Measurements from ENCODE around the gene KANK3. TPM values are rescaled to one million over a fixed set of nuclear protein-coding genes. Genes with fewer than 3 reads are reported as not detected.
"Not testable (repeated sequence)": the region's sequence is repeated elsewhere in the genome, so short reads cannot be mapped to it uniquely, and the experiment has no call there.

Gene KANK3
- total RNA-seq, 3 donors from 2014 or later (not counting 1 experiment from before 2014, with no cell fraction given) = 5.7 to 16.9 (median 8.4) TPM

DNA sequence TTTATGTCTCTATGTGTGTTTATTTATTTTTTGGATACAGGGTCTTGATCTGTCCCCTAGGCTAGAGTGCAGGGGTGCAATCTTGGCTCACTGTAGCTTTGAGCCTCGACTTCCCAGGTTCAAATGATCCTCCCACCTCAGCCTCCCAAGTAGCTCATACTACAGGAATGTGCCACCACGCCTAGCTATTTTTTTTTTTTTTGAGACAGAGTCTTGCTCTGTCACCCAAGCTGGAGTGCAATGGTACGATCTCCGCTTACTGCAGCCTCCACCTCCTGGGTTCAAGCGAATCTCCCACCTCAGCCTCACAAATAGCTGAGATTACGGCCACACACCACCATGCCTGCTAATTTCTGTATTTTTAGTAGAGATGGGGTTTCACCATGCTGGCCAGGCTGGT, 15.9 kb upstream of the KANK3 start:
- H3K9me3 ChIP-seq (ENCODE audit: control insufficient read depth, insufficient read depth, low read length) = no peaks in the 10 kb centered on the region
- peaks cover 7 to 10% of the 10 kb centered on the region in 2 donors for H3K4me1 Mint-ChIP-seq
- intact Hi-C loops (cut with micrococcal nuclease) = no loop called here
- DNase-seq (no peak), ATAC-seq (no peak)
- H3K27me3 Mint-ChIP-seq (ENCODE audit: low read depth in 2 of 2) = peaks cover 0 to 8% of the 10 kb centered on the region in 2 donors
- H3K27ac ChIP-seq (ENCODE audit: low read length) = no peak overlapping the region
- H3K4me1 ChIP-seq (ENCODE audit: control insufficient read depth, insufficient read depth, low read length) = peaks cover 17% of the 10 kb centered on the region
- H3K27me3 ChIP-seq (ENCODE audit: control insufficient read depth, insufficient read depth, low read length) = no peaks in the 10 kb centered on the region
- 89% methylated on average over 6 of the region's 6 CpGs for WGBS (ENCODE audit: insufficient coverage)
- H3K36me3 Mint-ChIP-seq = no peaks in the 10 kb centered on the region
- H3K36me3 ChIP-seq (ENCODE audit: control insufficient read depth, insufficient read depth, low read length) = no peaks in the 10 kb centered on the region
- H3K27ac Mint-ChIP-seq = no peak overlapping the region
- H3K4me3 ChIP-seq (ENCODE audit: low read length) = no peak overlapping the region
- H3K9me3 Mint-ChIP-seq = no peaks in the 10 kb centered on the region
- no peak overlapping the region for H3K4me3 Mint-ChIP-seq
- TF ChIP-seq CTCF (IDR thresholded peaks at IDR 0.05) = no peak

- Histone ChIP-seq H3K27me3 (ENCODE audit: control insufficient read depth, insufficient read depth, low read length) (peaks cover 5% of the 10 kb centered on the region), H3K4me3 (ENCODE audit: low read length) (no peak overlapping the region), H3K36me3 (ENCODE audit: control insufficient read depth, insufficient read depth, low read length) (no peaks in the 10 kb centered on the region), H3K4me1 (ENCODE audit: control insufficient read depth, insufficient read depth, low read length) (peaks cover 9% of the 10 kb centered on the region), H3K9me3 (ENCODE audit: control insufficient read depth, insufficient read depth, low read length) (no peaks in the 10 kb centered on the region), H3K27ac (ENCODE audit: low read length) (no peak overlapping the region)
- intact Hi-C loops (cut with micrococcal nuclease) = no loop called here
- 77% methylated on average over 4 of the region's 4 CpGs for WGBS (ENCODE audit: insufficient coverage)
- Mint-ChIP-seq H3K4me1 (peaks cover 4 to 5% of the 10 kb centered on the region in 2 donors), H3K4me3 (no peak overlapping the region), H3K36me3 (no peaks in the 10 kb centered on the region), H3K27ac (no peak overlapping the region), H3K27me3 (ENCODE audit: low read depth in 2 of 2) (peaks cover 0 to 10% of the 10 kb centered on the region in 2 donors), H3K9me3 (no peaks in the 10 kb centered on the region)
- DNase-seq (no peak), ATAC-seq (no peak)
- TF ChIP-seq CTCF (IDR thresholded peaks at IDR 0.05) = no peak
Observed at GRCh38 chr19:8357007-8357521, 14.0 kb upstream of the KANK3 start.

DNA sequence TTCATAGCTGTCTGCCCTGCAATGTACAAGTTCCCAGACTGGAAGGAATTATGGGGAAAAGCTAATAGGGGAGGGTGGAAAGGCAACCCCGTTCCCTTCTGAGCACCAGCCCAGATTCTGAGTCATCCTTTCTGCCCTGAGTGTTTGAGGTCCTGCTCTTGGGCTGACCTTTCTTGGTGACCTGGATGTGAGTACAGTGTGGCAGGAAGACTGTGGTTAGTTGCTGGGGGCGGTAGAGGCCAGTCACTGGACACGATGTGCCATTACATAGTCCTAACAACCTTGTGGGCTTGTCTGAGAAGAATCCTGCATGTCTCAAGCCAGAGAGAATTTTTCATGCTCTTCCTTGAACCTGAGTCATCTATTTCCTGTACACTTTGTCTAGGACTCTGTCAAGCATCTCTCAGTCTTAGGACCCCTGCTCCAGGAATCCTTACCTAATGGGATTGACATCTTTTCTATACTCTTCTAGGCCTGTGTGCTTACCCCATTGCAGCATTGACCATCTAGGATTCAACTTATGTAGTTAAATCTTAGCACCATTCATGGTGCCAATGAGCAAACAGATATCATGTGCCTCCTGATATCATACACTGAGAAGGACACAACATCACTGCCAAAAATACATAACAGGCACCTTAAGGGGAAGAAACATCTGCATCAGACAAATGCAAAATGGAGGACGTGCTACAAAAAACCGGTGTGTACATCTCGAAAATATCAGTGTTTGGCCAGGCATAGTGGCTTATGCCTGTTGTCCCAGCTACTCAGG, 12.8 kb upstream of the KANK3 start:
- WGBS (ENCODE audit: insufficient coverage) = 62% methylated on average over 6 of the region's 6 CpGs
- ATAC-seq (peak; percentile 33 to 50 (median 38)), DNase-seq (no peak)
- Histone ChIP-seq H3K9me3 (ENCODE audit: control insufficient read depth, insufficient read depth, low read length) (no peaks in the 10 kb centered on the region), H3K4me1 (ENCODE audit: control insufficient read depth, insufficient read depth, low read length) (peaks cover 9% of the 10 kb centered on the region), H3K27ac (ENCODE audit: low read length) (no peak overlapping the region), H3K4me3 (ENCODE audit: low read length) (no peak overlapping the region), H3K27me3 (ENCODE audit: control insufficient read depth, insufficient read depth, low read length) (peaks cover 6% of the 10 kb centered on the region), H3K36me3 (ENCODE audit: control insufficient read depth, insufficient read depth, low read length) (no peaks in the 10 kb centered on the region)
- Mint-ChIP-seq H3K27me3 (ENCODE audit: low read depth in 2 of 2) (peaks cover 10 to 16% of the 10 kb centered on the region in 2 donors), H3K36me3 (no peaks in the 10 kb centered on the region), H3K27ac (no peak overlapping the region), H3K4me1 (peaks cover 4 to 5% of the 10 kb centered on the region in 2 donors), H3K4me3 (no peak overlapping the region), H3K9me3 (no peaks in the 10 kb centered on the region)
- intact Hi-C loops (cut with micrococcal nuclease) = no loop called here
- no peak for TF ChIP-seq CTCF (IDR thresholded peaks at IDR 0.05)

DNA sequence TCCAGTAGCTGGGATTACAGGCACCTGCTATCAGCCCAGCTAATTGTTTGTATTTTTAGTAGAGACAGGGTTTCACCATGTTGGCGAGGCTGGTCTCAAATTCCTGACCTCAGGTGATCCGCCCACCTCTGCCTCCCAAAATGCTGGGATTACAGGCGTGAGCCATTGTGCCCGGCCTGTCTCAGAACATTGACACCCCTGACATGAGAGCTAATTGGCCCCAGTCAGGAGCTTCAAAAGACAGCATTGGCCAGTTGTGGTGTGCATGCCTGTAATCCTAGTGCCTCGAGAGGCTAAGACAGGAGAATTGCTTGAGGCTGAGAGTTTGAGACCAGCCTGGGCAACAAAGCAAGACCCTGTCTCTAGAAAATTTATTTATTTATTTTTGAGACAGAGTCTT, 9.8 kb upstream of the KANK3 start:
- not testable (repeated sequence) for H3K4me3 Mint-ChIP-seq; H3K27me3 ChIP-seq (ENCODE audit: control insufficient read depth, insufficient read depth, low read length); H3K4me1 Mint-ChIP-seq; H3K36me3 ChIP-seq (ENCODE audit: control insufficient read depth, insufficient read depth, low read length); H3K4me3 ChIP-seq (ENCODE audit: low read length); ATAC-seq; H3K27ac ChIP-seq (ENCODE audit: low read length); H3K9me3 Mint-ChIP-seq; DNase-seq; H3K27ac Mint-ChIP-seq; H3K9me3 ChIP-seq (ENCODE audit: control insufficient read depth, insufficient read depth, low read length); H3K4me1 ChIP-seq (ENCODE audit: control insufficient read depth, insufficient read depth, low read length); H3K36me3 Mint-ChIP-seq
- H3K27me3 Mint-ChIP-seq (ENCODE audit: low read depth in 2 of 2) = peaks cover 15 to 18% of the 10 kb centered on the region in 2 donors
- WGBS (ENCODE audit: insufficient coverage) = 76% methylated on average over 5 of the region's 5 CpGs
- intact Hi-C loops (cut with micrococcal nuclease) = loop anchor here (2.0 to 5.0 kb wide), 2 partner anchors 229 to 290 kb away; no protein-coding TSS in a partner anchor

Measured in natural killer cell (primary cell).